H1 (cell line): ENCODE results near the gene SENP3.

Experiments used
- BRCA1 ChIP-seq: IDR thresholded peaks from 2 replicates; pipeline ENCODE4 v1.6.1; 2012; ENCODE audit warnings: low read depth, low read length, improper control_type of control experiment
- CBX8 ChIP-seq: fragments of 300-800, 300-1000 bp; sonication (generic); IDR thresholded peaks from 2 replicates; pipeline ENCODE4 v1.7.1; 2016; ENCODE audit warnings: low read depth, low read length, borderline replicate concordance
- EZH2 ChIP-seq: fragments of 200-600 bp; sonication (generic); IDR thresholded peaks from 2 replicates; pipeline ENCODE4 v1.7.1; 2012; ENCODE audit warnings: low read depth, mild to moderate bottlenecking, moderate library complexity, low read length, inconsistent platforms; ENCODE audit not compliant: severe bottlenecking
- HDAC2 ChIP-seq, 2 experiments: fragments of 300-600 bp in 1 of 2; sonication (generic) in 1 of 2; IDR thresholded peaks; 2 replicates each; pipeline ENCODE4 v1.6.1; 2011 to 2012; ENCODE audit warnings: low read depth in 2 of 2, low read length in 2 of 2, mild to moderate bottlenecking in 2 of 2, moderate library complexity in 2 of 2, borderline replicate concordance in 1 of 2, inconsistent platforms in 1 of 2
- POLR2A ChIP-seq, 2 experiments: IDR thresholded peaks; 1 replicate in 1 of 2; 2 replicates in 1 of 2; pipeline ENCODE4 v1.6.1; 2011; ENCODE audit warnings: low read depth in 2 of 2, low read length in 2 of 2, mild to moderate bottlenecking in 2 of 2; ENCODE audit errors: control extremely low read depth in 1 of 2
- POLR2AphosphoS5 ChIP-seq: IDR thresholded peaks from 2 replicates; pipeline ENCODE4 v1.6.1; 2011; ENCODE audit warnings: low read depth, low read length
- SIX5 ChIP-seq: IDR thresholded peaks from 2 replicates; pipeline ENCODE4 v1.6.1; 2011; ENCODE audit warnings: mild to moderate bottlenecking, low read depth, low read length
- SRF ChIP-seq: IDR thresholded peaks from 2 replicates; pipeline ENCODE4 v1.6.1; 2011; ENCODE audit warnings: mild to moderate bottlenecking, low read depth, low read length, moderate library complexity
- TAF1 ChIP-seq: IDR thresholded peaks from 2 replicates; pipeline ENCODE4 v1.6.1; 2011; ENCODE audit warnings: mild to moderate bottlenecking, low read depth, low read length
- TF ChIP-seq, protein P1 (sequence below), 3 experiments: IDR thresholded peaks; 1 replicate in 2 of 3; 2 replicates in 1 of 3; pipeline versions ENCODE4 v1.5.1 to v1.6.1; 2011; ENCODE audit warnings: low read length in 3 of 3, mild to moderate bottlenecking in 3 of 3, inconsistent platforms in 2 of 3, low read depth in 1 of 3, moderate library complexity in 1 of 3; ENCODE audit not compliant: insufficient read depth in 1 of 3; ENCODE audit errors: control extremely low read depth in 1 of 3
- TF ChIP-seq, protein P2 (sequence below): IDR thresholded peaks from 2 replicates; pipeline ENCODE4 v1.6.1; 2012; ENCODE audit warnings: low read length, inconsistent platforms
- TF ChIP-seq, protein P3 (sequence below): IDR thresholded peaks from 2 replicates; pipeline ENCODE4 v1.6.1; 2011; ENCODE audit warnings: low read depth, mild to moderate bottlenecking, low read length; ENCODE audit not compliant: insufficient read depth
- TF ChIP-seq, protein P4 (sequence below): IDR thresholded peaks from 2 replicates; pipeline ENCODE4 v1.6.1; 2012; ENCODE audit warnings: inconsistent platforms

DNA sequence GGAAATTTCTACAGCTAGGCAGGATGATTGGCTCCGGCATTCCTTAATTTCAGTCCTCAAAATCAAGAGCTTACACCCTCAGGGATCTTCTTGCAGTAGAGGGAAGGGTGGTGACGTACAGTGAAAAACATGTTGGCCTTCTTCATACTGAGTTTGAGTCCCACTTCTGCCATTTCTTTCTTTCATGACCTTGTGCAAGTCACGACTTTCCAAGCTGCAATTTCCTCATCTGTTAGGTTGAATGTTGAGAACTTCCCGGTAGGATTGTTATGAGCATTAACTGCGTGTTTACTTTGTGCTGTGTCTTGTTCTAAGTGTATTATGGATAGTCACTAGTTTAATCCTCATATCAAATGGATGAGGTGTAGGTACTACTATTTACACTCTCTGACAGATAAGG lies 7.9 kb downstream of the SENP3 start:
- TF ChIP-seq HDAC2 (IDR thresholded peaks at IDR 0.05; ENCODE audit: borderline replicate concordance in 1 of 2, low read depth in 2 of 2, low read length in 2 of 2), result no peak
- TF ChIP-seq, protein P1, sequence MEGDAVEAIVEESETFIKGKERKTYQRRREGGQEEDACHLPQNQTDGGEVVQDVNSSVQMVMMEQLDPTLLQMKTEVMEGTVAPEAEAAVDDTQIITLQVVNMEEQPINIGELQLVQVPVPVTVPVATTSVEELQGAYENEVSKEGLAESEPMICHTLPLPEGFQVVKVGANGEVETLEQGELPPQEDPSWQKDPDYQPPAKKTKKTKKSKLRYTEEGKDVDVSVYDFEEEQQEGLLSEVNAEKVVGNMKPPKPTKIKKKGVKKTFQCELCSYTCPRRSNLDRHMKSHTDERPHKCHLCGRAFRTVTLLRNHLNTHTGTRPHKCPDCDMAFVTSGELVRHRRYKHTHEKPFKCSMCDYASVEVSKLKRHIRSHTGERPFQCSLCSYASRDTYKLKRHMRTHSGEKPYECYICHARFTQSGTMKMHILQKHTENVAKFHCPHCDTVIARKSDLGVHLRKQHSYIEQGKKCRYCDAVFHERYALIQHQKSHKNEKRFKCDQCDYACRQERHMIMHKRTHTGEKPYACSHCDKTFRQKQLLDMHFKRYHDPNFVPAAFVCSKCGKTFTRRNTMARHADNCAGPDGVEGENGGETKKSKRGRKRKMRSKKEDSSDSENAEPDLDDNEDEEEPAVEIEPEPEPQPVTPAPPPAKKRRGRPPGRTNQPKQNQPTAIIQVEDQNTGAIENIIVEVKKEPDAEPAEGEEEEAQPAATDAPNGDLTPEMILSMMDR (IDR thresholded peaks at IDR 0.05; ENCODE audit: control extremely low read depth in 1 of 3, insufficient read depth in 1 of 3, low read depth in 1 of 3, low read length in 3 of 3), result no peak
- TF ChIP-seq, protein P2, sequence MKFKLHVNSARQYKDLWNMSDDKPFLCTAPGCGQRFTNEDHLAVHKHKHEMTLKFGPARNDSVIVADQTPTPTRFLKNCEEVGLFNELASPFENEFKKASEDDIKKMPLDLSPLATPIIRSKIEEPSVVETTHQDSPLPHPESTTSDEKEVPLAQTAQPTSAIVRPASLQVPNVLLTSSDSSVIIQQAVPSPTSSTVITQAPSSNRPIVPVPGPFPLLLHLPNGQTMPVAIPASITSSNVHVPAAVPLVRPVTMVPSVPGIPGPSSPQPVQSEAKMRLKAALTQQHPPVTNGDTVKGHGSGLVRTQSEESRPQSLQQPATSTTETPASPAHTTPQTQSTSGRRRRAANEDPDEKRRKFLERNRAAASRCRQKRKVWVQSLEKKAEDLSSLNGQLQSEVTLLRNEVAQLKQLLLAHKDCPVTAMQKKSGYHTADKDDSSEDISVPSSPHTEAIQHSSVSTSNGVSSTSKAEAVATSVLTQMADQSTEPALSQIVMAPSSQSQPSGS, result no peak
- TF ChIP-seq, protein P3, sequence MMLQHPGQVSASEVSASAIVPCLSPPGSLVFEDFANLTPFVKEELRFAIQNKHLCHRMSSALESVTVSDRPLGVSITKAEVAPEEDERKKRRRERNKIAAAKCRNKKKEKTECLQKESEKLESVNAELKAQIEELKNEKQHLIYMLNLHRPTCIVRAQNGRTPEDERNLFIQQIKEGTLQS, result no peak
- no peak for TF ChIP-seq SRF
- no peak for TF ChIP-seq POLR2AphosphoS5
- TF ChIP-seq, protein P4, sequence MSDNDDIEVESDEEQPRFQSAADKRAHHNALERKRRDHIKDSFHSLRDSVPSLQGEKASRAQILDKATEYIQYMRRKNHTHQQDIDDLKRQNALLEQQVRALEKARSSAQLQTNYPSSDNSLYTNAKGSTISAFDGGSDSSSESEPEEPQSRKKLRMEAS, result no peak
- no peak for TF ChIP-seq CBX8
- no peak for TF ChIP-seq BRCA1
- no peak for TF ChIP-seq TAF1
- TF ChIP-seq SIX5, result no peak
- TF ChIP-seq EZH2, result no peak
- TF ChIP-seq POLR2A (IDR thresholded peaks at IDR 0.05; ENCODE audit: control extremely low read depth in 1 of 2, low read depth in 2 of 2, low read length in 2 of 2), result no peak
